Stimulated activated CD8-positive, alpha-beta memory T cell treated with anti-CD3 and anti-CD28 coated beads, Interleukin-7, amount 100 ng/mL, for 4 hours (primary cell): ENCODE data around the gene CPLX1.
"Not testable (repeated sequence)": the region's sequence is repeated elsewhere in the genome, so short reads cannot be mapped to it uniquely, and the experiment has no call there.

ENCODE experiments used
- DNase-seq, 2 donors: peaks; one replicate each; pipeline ENCODE4 v3.0.0-alpha.2; 2020; ENCODE audit warnings: low read depth in 2 of 2

CPLX1 gene

GRCh38 chr4:820230-821172, 5.4 kb downstream of the CPLX1 start:
- no peak for DNase-seq

GRCh38 chr4:819401-820229, 6.3 kb downstream of the CPLX1 start:
- no peak for DNase-seq

- DNase-seq = no peak
These were observed 7.6 kb downstream of the CPLX1 start for GRCh38 chr4:818106-818921.

GRCh38 chr4:815464-816146, 10.3 kb downstream of the CPLX1 start:
- DNase-seq = no peak

- DNase-seq = no peak
These were observed 11.5 kb downstream of the CPLX1 start for GRCh38 chr4:814312-814850.

DNA sequence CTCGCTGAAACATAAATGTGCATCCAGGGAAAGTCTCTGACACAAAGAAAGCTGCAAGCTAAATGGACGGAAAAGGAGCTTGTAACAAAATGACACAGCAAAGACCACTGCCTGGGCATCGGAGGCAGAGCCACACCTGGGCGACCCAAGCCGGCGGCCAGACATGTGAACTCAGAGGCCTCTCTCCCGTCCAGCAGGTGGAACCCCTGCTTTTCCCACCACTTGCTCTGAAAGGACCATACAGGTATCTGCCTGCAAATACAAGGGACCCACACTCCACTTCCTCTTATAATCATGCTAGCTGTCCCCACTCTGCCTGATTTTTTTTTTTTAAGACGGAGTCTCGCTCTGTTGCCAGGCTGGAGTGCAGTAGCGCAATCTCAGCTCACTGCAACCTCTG, 12.0 kb downstream of the CPLX1 start:
- DNase-seq = no peak

DNA sequence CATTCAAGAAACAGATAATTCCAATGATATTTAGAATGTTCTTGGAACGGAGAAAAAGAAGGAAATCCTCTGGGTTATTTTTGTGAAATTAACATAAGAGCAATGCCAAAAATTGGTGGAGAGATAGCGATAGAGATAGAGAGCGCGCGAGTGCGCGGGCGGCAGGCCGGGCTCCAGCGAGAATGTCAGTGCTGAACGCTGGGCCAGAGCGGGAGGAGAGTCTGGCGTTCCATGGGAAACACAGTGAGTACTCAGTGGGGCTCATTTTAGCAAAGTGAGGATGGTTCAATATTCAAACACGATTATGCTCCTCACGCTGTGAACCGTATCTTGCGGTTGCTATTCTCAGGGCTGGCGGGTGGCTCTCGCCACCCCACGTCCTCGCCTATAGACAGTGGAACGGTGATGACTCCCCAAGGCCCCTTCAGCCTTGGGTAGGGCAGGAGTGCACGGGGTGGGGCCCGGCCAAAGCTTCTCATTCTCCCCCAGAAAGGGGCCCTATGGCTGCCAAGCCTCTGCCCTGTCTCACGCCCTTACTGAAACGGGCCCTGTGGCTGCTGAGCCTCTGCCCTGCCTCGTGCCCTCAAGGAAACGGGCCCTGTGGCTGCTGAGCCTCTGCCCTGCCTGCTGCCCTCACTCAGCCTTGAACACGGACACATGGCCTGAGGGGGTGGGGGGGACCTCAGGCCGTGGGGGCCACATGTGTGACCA, 16.9 kb downstream of the CPLX1 start:
- no peak for DNase-seq

GRCh38 chr4:807792-808191, 18.1 kb downstream of the CPLX1 start:
- no peak for DNase-seq

GRCh38 chr4:806979-807378, 18.9 kb downstream of the CPLX1 start:
- DNase-seq = not testable (repeated sequence)

DNA sequence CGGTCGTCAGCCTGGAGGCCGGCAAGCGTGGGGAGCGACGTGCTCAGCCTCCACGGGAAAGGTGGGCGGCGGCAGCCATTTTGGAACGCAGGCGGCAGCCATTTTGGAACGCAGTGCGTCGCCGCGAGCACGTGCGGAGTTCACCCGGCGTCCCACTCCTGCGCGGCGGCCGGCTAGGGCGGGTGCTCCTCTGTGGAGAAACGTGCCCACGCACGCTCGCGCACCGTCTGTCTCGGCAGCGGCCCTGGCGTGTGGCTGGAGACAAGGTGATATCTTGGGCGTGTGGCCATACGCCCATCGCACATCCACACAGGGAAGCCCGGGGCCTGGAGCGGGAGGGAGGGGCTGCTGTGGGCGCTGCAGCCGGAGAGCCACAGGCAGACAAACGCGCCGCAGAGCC, 21.1 kb downstream of the CPLX1 start:
- DNase-seq = no peak

DNA sequence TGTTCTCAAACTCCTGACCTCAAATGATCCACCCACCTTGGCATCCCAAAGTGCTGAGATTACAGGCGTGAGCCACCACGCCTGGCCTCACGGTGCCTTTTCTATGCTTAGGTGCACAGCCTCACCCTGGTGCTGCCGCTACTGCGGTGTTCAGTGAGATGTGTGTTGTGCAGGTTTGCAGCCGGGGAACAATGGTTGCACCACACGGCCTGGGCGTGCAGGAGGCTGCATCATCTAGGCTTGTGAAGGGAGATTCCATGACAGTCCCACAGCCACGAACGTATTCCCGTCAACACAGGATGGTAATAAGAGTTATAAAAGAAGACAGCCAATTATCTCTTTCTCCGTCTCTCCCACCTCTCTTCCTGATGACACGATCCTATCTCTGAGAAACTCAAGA, 22.0 kb downstream of the CPLX1 start:
- no peak for DNase-seq

GRCh38 chr4:801436-802124, 24.3 kb downstream of the CPLX1 start:
- no peak for DNase-seq

- DNase-seq = no peak
These were observed 28.9 kb downstream of the CPLX1 start for GRCh38 chr4:797066-797465.

- no peak for DNase-seq
These were observed 29.7 kb downstream of the CPLX1 start for GRCh38 chr4:796206-796605.

DNA sequence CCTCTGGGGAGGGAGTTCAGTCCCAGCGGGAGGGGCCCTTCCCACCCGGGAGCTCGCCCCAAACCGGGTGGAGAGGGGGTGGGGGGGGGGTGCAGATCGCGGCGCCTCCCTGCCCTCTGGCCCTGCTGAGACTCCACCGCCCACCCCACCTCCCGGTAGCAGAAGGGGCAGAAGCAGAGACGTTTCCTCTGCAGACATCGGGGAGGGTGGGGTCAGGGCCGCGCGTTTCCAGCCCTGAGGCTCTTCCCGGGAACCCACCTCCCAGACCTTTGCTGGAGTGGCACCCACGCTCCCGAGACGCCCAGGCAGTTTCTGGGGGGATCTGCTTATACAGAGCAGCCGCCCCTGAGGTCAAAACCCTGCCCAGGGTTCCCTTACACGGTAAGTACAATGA, 30.2 kb downstream of the CPLX1 start:
- DNase-seq = no peak

DNA sequence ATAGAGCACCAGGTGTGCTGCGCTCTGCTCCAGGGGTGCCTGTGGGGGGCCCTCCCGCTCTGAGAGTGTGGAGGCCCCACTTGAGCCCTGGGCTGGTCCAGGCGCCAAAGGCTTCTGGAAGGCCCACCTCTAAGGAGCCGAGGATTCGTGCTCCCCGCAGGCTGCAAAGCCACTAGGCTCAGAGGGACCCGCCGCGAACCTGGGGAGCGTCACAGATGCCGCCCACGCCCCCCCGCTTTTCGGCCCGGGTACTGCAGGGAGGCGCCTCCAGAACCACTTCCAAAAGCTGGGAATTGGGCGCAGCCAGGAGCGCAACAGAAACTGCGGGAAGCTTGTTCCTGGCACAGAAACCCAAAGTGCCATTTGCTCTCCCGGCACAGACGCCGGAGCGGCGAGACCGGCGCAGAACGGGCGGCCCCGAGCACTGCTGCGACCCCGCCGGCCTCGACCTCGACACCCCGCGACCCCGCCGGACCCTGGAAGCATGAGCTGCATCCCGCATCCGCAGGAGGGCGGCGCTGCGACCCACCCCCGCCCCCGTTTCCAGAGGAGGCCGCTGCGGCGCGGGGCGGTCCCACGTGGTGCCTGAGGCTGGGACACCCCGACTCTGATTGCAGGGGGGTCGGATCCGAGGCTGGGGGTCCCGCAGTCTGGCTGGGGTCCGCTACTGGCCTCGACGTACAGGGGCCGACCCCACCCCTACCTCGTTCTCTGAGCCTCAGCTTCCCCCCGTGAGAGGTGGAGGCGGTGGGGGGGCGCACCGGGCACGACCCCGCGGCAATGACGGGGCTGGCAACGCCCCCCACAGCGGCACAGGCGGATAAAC, 30.8 kb downstream of the CPLX1 start:
- no peak for DNase-seq

DNA sequence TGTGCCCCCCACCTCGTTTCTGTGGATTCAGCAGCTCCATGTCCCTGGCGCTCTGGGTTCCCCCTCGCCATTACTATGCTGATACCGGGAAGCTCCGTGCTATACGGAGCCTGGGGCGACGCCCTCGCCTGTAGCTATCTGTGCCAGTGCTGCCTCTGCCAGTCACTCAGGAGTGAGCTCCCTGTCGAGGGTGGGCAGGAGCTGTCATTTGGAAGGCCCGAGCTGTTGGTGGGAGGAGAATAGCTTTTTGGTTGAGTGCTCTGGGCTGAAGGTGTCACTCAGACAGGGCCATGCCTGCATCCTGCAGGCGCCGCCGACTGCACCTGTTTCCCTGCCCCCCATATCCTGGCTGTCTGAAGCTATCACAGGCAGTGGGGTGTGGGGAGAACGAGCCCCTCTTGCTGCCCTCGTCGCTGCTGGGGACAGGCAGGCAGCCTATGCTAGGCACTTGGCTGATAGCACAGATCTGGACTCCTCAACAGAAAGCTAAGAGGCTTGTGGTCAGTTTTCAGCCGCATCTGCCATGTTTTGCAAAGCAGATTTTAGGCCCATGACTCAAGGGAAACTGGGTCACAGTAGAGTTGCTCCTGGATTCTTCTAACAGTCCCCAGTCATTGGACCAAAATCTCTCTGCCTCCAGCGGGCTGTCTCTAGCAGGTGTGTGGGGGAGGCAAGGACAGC, 31.8 kb downstream of the CPLX1 start:
- no peak for DNase-seq

DNA sequence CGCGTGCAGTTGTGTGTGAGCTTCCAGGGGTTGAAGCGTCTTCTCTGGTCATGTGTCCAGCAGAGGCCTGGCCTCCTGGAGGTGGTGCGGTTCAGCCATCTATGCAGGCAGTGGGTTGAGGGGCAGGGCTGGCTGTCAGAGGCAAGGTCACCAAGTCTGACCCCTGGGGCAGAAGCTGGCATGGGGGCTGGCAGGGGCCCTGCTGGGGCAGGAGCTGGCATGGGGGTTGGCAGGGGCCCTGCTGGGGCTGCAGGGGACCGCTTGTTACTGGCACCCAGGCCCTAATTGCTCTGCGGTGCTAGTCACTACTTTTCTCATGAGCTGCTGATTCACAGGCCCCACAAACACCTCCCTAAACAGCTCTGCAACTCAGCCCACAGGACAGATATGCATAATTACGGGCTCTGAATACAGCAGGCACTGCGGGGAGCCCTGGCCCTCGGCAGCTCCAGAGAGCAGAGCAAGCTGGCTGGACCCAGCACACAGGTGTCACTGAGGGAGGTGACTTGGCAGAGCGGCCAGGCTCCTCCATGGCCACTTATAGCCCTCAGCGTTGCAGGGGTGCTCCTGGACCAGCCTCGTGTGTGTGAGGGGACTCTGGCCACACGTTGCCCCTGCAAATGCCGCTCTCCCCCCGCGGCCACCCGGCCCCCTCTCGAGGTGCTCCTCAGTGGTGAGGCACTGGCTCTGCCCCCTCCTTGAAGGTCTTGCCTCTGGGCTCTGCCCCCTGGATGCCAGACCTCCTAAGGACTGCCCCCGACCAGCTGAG, 32.7 kb downstream of the CPLX1 start:
- no peak for DNase-seq
